NT2/D1 (cell line): ENCODE results near the gene TCF23.

Experiments used
- YY1 ChIP-seq: IDR thresholded peaks from 2 replicates; pipeline ENCODE4 v1.6.1; 2011; ENCODE audit not compliant: insufficient read length, insufficient read depth
- ZNF274 ChIP-seq: IDR thresholded peaks from 2 replicates; pipeline ENCODE4 v1.6.1; 2011; ENCODE audit warnings: mild to moderate bottlenecking, low read depth, low read length

- TF ChIP-seq ZNF274 (no peak), YY1 (no peak)
Measured at GRCh38 chr2:27159271-27159670, 10.5 kb downstream of the TCF23 start.
